Measurements from ENCODE around the gene HTR3C. TPM values are rescaled to one million over a fixed set of nuclear protein-coding genes. Genes with fewer than 3 reads are reported as not detected.

HTR3C gene
- total RNA-seq, 1 experiment from 2014 or later, result not detected

GRCh38 chr3:184011937-184012889 lies 40.6 kb upstream of the HTR3C start:
- intact Hi-C loops (cut with micrococcal nuclease), result loop anchor here (10.0 kb wide), 1 partner anchor 273 kb away; no protein-coding TSS in a partner anchor
- Histone ChIP-seq H3K4me2 (ENCODE audit: low read length) (no peak overlapping the region), H3K9me2 (ENCODE audit: insufficient read depth) (no peaks in the 10 kb centered on the region), H3K9me3 (ENCODE audit: control insufficient read depth in 1 of 2, insufficient read depth in 1 of 2, low read depth in 1 of 2, low read length in 2 of 2) (no peaks in the 10 kb centered on the region), H3K4me1 (ENCODE audit: control insufficient read depth in 1 of 2, insufficient read depth in 2 of 2, low read length in 2 of 2) (peaks cover 0 to 10% of the 10 kb centered on the region in 2 experiments; a peak in 3 of 4 replicates), H4K20me1 (ENCODE audit: insufficient read depth) (no peaks in the 10 kb centered on the region), H3K27me3 (ENCODE audit: insufficient read depth, low read length) (no peaks in the 10 kb centered on the region), H3K27ac (ENCODE audit: low read depth, low read length) (no peak overlapping the region), H2AFZ (ENCODE audit: low read depth, low read length, poor library complexity, severe bottlenecking) (no peak overlapping the region), H3K36me3 (ENCODE audit: control insufficient read depth in 1 of 2, insufficient read depth in 2 of 2, low read length in 2 of 2) (no peaks in the 10 kb centered on the region), H3K9ac (ENCODE audit: low read length) (no peak overlapping the region), H3K4me3 (replicated peaks in 1 of 2; ENCODE audit: low read depth in 1 of 2, low read length in 2 of 2) (no peak overlapping the region), H3K79me2 (ENCODE audit: insufficient read depth, low read length) (no peaks in the 10 kb centered on the region; the same call in 1 of the 2 replicates)
- ATAC-seq (no peak), DNase-seq (ENCODE audit: low read depth, low spot score) (no peak)
- BruUV-seq (replicated peaks), result no TSS peak
- POLR2A ChIA-PET, result no interaction called here
- TF ChIP-seq SP1 (IDR thresholded peaks at IDR 0.05; ENCODE audit: low read depth), result no peak
- TF ChIP-seq ZNF274 (IDR thresholded peaks at IDR 0.05; ENCODE audit: low read depth, low read length), result no peak
- no peak for TF ChIP-seq ELF1 (IDR thresholded peaks at IDR 0.05; ENCODE audit: borderline replicate concordance, low read depth)
- TF ChIP-seq POLR2A (IDR thresholded peaks at IDR 0.05; ENCODE audit: borderline replicate concordance, extremely low read depth, insufficient read depth, insufficient read length), result no peak
- no peak for TF ChIP-seq TCF7L2 (IDR thresholded peaks at IDR 0.05; ENCODE audit: borderline replicate concordance, extremely low read depth, insufficient read depth, insufficient read length)
- TF ChIP-seq, protein P1, sequence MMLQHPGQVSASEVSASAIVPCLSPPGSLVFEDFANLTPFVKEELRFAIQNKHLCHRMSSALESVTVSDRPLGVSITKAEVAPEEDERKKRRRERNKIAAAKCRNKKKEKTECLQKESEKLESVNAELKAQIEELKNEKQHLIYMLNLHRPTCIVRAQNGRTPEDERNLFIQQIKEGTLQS (IDR thresholded peaks at IDR 0.05), result no peak
- TF ChIP-seq ZBTB33 (IDR thresholded peaks at IDR 0.05; ENCODE audit: extremely low read depth, insufficient replicate concordance, low read length), result no peak
- TF ChIP-seq EGR1 (IDR thresholded peaks at IDR 0.05; ENCODE audit: low read depth), result no peak
- no peak for TF ChIP-seq JUND (IDR thresholded peaks at IDR 0.05)
- no peak for TF ChIP-seq CEBPB (IDR thresholded peaks at IDR 0.05; ENCODE audit: low read depth)
- TF ChIP-seq POLR2AphosphoS5 (IDR thresholded peaks at IDR 0.05; ENCODE audit: low read depth, low read length), result no peak
- TF ChIP-seq CBX3 (IDR thresholded peaks at IDR 0.05; ENCODE audit: low read depth), result no peak
- RAD21 ChIA-PET (ENCODE audit: low non-redundant PET in 1 of 2, low total read pairs in 2 of 2, uncharacterized antibody in 2 of 2, unreplicated experiment in 2 of 2), result no interaction called here
- CTCF ChIA-PET, result no interaction called here
